CD14-positive monocyte (primary cell): ENCODE measurements around the gene PIP5K1C. TPM values are rescaled to one million over a fixed set of nuclear protein-coding genes. Genes with fewer than 3 reads are reported as not detected.

Source experiments
- DNase-seq, 3 donors: peaks; one replicate each; pipeline ENCODE4 v3.0.0-alpha.2; 2011 to 2022
- H2AFZ ChIP-seq: 2 replicates; pipeline ENCODE4 v1.6.0; 2012; ENCODE audit warnings: mild to moderate bottlenecking, low read depth, low read length, inconsistent platforms; ENCODE audit not compliant: insufficient read depth, poor library complexity, severe bottlenecking
- H3K27ac ChIP-seq, 2 donors: 1 replicate in 1 of 2; 2 replicates in 1 of 2; pipeline ENCODE4 v1.5.1; 2012 to 2013; ENCODE audit warnings: low read length in 2 of 2, control low read depth in 1 of 2, inconsistent platforms in 1 of 2, low read depth in 1 of 2, mild to moderate bottlenecking in 1 of 2
- H3K27me3 ChIP-seq, 2 donors: one replicate each; pipeline versions ENCODE4 v1.6.0 to v1.6.1; 2011 to 2013; ENCODE audit warnings: low read length in 2 of 2; ENCODE audit not compliant: control insufficient read depth in 2 of 2, insufficient read depth in 2 of 2
- H3K36me3 ChIP-seq, 2 donors: replicated peaks in 1 of 2; 1 replicate in 1 of 2; 2 replicates in 1 of 2; pipeline versions ENCODE4 v1.5.1 to v1.6.1; 2012 to 2013; ENCODE audit warnings: low read length in 2 of 2, control low read depth in 1 of 2, inconsistent platforms in 1 of 2, mild to moderate bottlenecking in 1 of 2; ENCODE audit not compliant: insufficient read depth in 2 of 2, control insufficient read depth in 1 of 2
- H3K4me1 ChIP-seq, 2 donors: 1 replicate in 1 of 2; 2 replicates in 1 of 2; pipeline versions ENCODE4 v1.5.1 to v1.6.1; 2012 to 2013; ENCODE audit warnings: low read length in 2 of 2, control low read depth in 1 of 2, inconsistent platforms in 1 of 2, mild to moderate bottlenecking in 1 of 2, moderate library complexity in 1 of 2; ENCODE audit not compliant: insufficient read depth in 2 of 2, control insufficient read depth in 1 of 2
- H3K4me2 ChIP-seq: replicated peaks from 2 replicates; pipeline ENCODE3; 2012; ENCODE audit warnings: low read length, moderate library complexity, mild to moderate bottlenecking; ENCODE audit not compliant: poor library complexity, severe bottlenecking; ENCODE audit errors: extremely low read depth
- H3K4me3 ChIP-seq, 3 experiments: fragments of 200-600 bp in 1 of 3; sonication (generic) in 1 of 3; replicated peaks in 1 of 3; 1 replicate in 2 of 3; 2 replicates in 1 of 3; pipeline ENCODE4 v1.5.1; 2011 to 2013; ENCODE audit warnings: low read length in 3 of 3, mild to moderate bottlenecking in 3 of 3, control low read depth in 2 of 3, low read depth in 2 of 3, inconsistent platforms in 1 of 3, moderate library complexity in 1 of 3
- H3K79me2 ChIP-seq: 2 replicates; pipeline ENCODE4 v1.6.0; 2012; ENCODE audit warnings: mild to moderate bottlenecking, control low read depth, inconsistent platforms, low read length, moderate library complexity; ENCODE audit not compliant: insufficient read depth
- H3K9ac ChIP-seq: 2 replicates; pipeline ENCODE4 v1.6.0; 2017; ENCODE audit warnings: low read length, mild to moderate bottlenecking; ENCODE audit not compliant: insufficient read depth, poor library complexity, severe bottlenecking
- H3K9me3 ChIP-seq, 2 donors: replicated peaks in 1 of 2; 1 replicate in 1 of 2; 2 replicates in 1 of 2; pipeline versions ENCODE4 v1.5.1 to v1.6.1; 2012 to 2013; ENCODE audit warnings: low read length in 2 of 2, control low read depth in 1 of 2; ENCODE audit not compliant: control insufficient read depth in 1 of 2, insufficient read depth in 1 of 2
- H4K20me1 ChIP-seq: 2 replicates; pipeline ENCODE4 v1.6.0; 2012; ENCODE audit warnings: mild to moderate bottlenecking, low read length, control low read depth, moderate library complexity; ENCODE audit not compliant: insufficient read depth
- H3K27ac Mint-ChIP-seq, 7 donors: one replicate each; pipeline ENCODE4 v1.8.0; 2020; ENCODE audit warnings: mild to moderate bottlenecking in 7 of 7, mixed read lengths in 7 of 7, moderate library complexity in 6 of 7, inconsistent platforms in 2 of 7
- H3K27me3 Mint-ChIP-seq, 3 donors: one replicate each; pipeline ENCODE4 v1.8.0; 2021 to 2022; ENCODE audit warnings: low read depth in 3 of 3, mild to moderate bottlenecking in 3 of 3, mixed read lengths in 3 of 3, moderate library complexity in 3 of 3, inconsistent platforms in 1 of 3
- H3K36me3 Mint-ChIP-seq, 2 donors: one replicate each; pipeline ENCODE4 v1.8.0; 2020; ENCODE audit warnings: mixed read lengths in 2 of 2, inconsistent platforms in 1 of 2, mild to moderate bottlenecking in 1 of 2
- H3K4me1 Mint-ChIP-seq: one replicate; pipeline ENCODE4 v1.8.0; 2020; ENCODE audit warnings: mild to moderate bottlenecking, mixed read lengths
- H3K4me3 Mint-ChIP-seq, 2 donors: one replicate each; pipeline ENCODE4 v1.8.0; 2020; ENCODE audit warnings: mild to moderate bottlenecking in 2 of 2, mixed read lengths in 2 of 2, moderate library complexity in 1 of 2
- H3K9me3 Mint-ChIP-seq, 7 donors: one replicate each; pipeline ENCODE4 v1.8.0; 2020 to 2022; ENCODE audit warnings: mixed read lengths in 7 of 7, mild to moderate bottlenecking in 6 of 7, moderate library complexity in 6 of 7, inconsistent platforms in 2 of 7
- WGBS: methylation state at CpG from one replicate; pipeline ENCODE4 v1.1.5; 2013; ENCODE audit warnings: missing lambda C conversion rate; ENCODE audit not compliant: insufficient coverage; 5-methylcytosine and 5-hydroxymethylcytosine counted together
- intact Hi-C, 2 donors: fragments of 100-400 bp; cut with micrococcal nuclease; formaldehyde crosslinking; loops; one replicate each; pipeline versions ENCODE4 v1.15.0 to v1.15.1; 2023
- polyA plus RNA-seq, 3 donors: library from polyadenylated mRNA; depleted of rRNA in 1 of 3; unstranded in 2 of 3; stranded (reverse) in 1 of 3; fragments of 300-500 nt in 2 of 3; fragments of >200 nt in 1 of 3; fragmentation: Illumina TruSeq in 2 of 3; gene quantifications; 1 replicate in 2 of 3; 2 replicates in 1 of 3; pipeline ENCODE4 v1.2.3, GENCODE V29; 2012 to 2021
- TF ChIP-seq, protein P1 (sequence below): fragments of 200-600 bp; IDR thresholded peaks from one replicate; pipeline ENCODE4 v1.8.0; 2022; ENCODE audit warnings: antibody characterized with exemption, mild to moderate bottlenecking

Gene PIP5K1C
- polyA plus RNA-seq, 3 donors, result 6.5 to 19.5 (median 10.1) TPM

DNA sequence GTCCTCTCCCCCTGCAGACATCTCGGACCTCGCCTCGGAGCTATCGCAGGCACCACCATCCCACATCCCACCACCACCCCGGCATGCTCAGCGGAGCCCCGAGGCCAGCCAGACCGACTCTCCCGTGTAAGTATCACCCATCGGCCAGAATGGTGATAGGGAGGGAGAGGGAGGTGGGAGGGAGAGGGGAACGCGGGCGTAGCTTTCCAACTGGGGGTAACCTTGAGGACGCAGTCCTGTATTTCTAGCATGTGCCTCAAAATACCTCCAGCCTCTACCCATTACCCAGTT is 34.0 kb upstream of the PIP5K1C start:
- WGBS, result no CpG with 5 or more reads among the region's 14 CpGs
- H3K27me3 ChIP-seq, result no peaks in the 10 kb centered on the region
- H3K79me2 ChIP-seq, result no peaks in the 10 kb centered on the region
- Mint-ChIP-seq H3K9me3 (peaks cover 0 to 2% (median 0%) of the 10 kb centered on the region in 7 donors), H3K4me1 (no peaks in the 10 kb centered on the region), H3K27me3 (peaks cover 3 to 8% (median 7%) of the 10 kb centered on the region in 3 donors), H3K36me3 (no peaks in the 10 kb centered on the region), H3K4me3 (no peak overlapping the region), H3K27ac (no peak overlapping the region)
- no peaks in the 10 kb centered on the region for H3K4me1 ChIP-seq
- H3K36me3 ChIP-seq, result no peaks in the 10 kb centered on the region
- H3K4me2 ChIP-seq, result no peak overlapping the region
- no peak for DNase-seq
- no peak overlapping the region for H3K4me3 ChIP-seq
- no peak overlapping the region for H3K27ac ChIP-seq
- TF ChIP-seq, protein P1, sequence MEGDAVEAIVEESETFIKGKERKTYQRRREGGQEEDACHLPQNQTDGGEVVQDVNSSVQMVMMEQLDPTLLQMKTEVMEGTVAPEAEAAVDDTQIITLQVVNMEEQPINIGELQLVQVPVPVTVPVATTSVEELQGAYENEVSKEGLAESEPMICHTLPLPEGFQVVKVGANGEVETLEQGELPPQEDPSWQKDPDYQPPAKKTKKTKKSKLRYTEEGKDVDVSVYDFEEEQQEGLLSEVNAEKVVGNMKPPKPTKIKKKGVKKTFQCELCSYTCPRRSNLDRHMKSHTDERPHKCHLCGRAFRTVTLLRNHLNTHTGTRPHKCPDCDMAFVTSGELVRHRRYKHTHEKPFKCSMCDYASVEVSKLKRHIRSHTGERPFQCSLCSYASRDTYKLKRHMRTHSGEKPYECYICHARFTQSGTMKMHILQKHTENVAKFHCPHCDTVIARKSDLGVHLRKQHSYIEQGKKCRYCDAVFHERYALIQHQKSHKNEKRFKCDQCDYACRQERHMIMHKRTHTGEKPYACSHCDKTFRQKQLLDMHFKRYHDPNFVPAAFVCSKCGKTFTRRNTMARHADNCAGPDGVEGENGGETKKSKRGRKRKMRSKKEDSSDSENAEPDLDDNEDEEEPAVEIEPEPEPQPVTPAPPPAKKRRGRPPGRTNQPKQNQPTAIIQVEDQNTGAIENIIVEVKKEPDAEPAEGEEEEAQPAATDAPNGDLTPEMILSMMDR, result no peak
- intact Hi-C loops, result no loop called here
- no peak overlapping the region for H2AFZ ChIP-seq
- no peak overlapping the region for H3K9ac ChIP-seq
- H4K20me1 ChIP-seq, result no peaks in the 10 kb centered on the region
- no peaks in the 10 kb centered on the region for H3K9me3 ChIP-seq

DNA sequence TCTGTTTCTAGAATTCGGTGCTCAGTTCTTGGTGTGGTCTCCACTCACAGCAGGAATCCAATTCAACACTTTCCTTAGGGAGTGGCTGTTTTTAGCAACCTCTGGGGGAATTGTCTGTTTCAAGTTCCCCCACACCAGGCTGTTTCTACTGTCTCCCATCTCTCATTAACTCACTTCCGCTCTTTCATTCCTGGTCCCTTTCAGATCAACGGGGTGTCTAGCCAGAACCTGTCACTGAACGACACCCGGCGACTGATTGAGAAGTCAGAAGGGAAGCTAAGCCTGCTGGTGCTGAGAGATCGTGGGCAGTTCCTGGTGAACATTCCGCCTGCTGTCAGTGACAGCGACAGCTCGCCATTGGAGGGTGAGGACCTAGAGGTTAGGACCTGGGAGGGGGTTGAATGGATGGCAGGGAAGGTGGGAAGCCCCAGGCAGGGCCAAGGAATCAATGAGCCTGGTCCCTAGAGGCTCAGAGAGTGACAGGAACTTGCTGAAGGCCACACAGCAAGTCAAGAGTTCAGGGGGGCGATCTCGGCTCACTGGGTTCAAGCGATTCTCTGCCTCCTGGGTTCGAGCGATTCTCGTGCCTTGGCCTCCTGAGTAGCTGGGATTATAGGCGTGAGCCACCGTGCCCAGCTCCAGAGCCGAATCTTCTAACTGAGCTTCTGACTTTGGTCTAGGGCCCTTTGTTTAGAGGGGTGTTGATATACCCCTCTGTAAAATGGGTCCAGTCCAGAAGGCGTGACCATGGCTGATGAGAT is 33.5 kb upstream of the PIP5K1C start:
- H3K9me3 ChIP-seq, result no peaks in the 10 kb centered on the region
- no peak overlapping the region for H3K4me2 ChIP-seq
- H3K27ac Mint-ChIP-seq, result no peak overlapping the region
- H3K36me3 Mint-ChIP-seq, result no peaks in the 10 kb centered on the region
- H3K4me3 Mint-ChIP-seq, result no peak overlapping the region
- H2AFZ ChIP-seq, result no peak overlapping the region
- H3K4me1 Mint-ChIP-seq, result no peaks in the 10 kb centered on the region
- H3K9ac ChIP-seq, result no peak overlapping the region
- DNase-seq, result no peak
- no peak overlapping the region for H3K4me3 ChIP-seq
- TF ChIP-seq, protein P1, result no peak
- intact Hi-C loops, result no loop called here
- peaks cover 0 to 2% (median 0%) of the 10 kb centered on the region in 7 donors for H3K9me3 Mint-ChIP-seq
- H3K27me3 Mint-ChIP-seq, result peaks cover 3 to 8% (median 7%) of the 10 kb centered on the region in 3 donors
- no peaks in the 10 kb centered on the region for H3K27me3 ChIP-seq
- no peak overlapping the region for H3K27ac ChIP-seq
- no peaks in the 10 kb centered on the region for H3K36me3 ChIP-seq
- no peaks in the 10 kb centered on the region for H3K4me1 ChIP-seq
- no peaks in the 10 kb centered on the region for H4K20me1 ChIP-seq
- WGBS, result 80% methylated on average over 11 of the region's 20 CpGs
- no peaks in the 10 kb centered on the region for H3K79me2 ChIP-seq
